Measurements from ENCODE around the gene CHD6. TPM values are rescaled to one million over a fixed set of nuclear protein-coding genes. Genes with fewer than 3 reads are reported as not detected.
A peak's percentile ranks its signal among the peaks of the same experiment; 100 is the strongest.

CHD6 gene
- total RNA-seq, 1 experiment from 2014 or later: 26.6 TPM

DNA sequence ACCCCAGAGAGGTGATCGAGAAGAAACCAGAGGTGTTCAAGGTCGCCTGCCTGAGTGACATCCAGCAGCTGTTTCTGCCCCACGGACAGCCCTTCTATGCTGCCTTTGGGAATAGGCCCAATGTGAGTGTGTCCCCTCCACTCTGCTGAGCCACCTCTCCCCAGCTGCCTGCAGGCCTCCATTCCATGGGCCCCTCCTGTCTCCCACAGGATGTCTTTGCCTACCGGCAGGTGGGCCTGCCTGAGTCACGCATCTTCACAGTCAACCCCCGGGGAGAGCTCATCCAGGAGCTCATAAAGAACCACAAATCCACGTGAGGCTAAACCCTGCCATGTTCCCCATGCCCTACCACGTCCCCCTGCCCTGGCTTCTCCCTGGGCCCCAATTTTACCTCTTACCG is 259.9 kb downstream of the CHD6 start (continued):
- no peak for TF ChIP-seq CEBPB (IDR thresholded peaks at IDR 0.05; ENCODE audit: low read depth)
- no peak for TF ChIP-seq ELF1 (IDR thresholded peaks at IDR 0.05; ENCODE audit: borderline replicate concordance, low read depth)
- no peak for TF ChIP-seq CBX3 (IDR thresholded peaks at IDR 0.05; ENCODE audit: low read depth)
- no peak for TF ChIP-seq ZFX (IDR thresholded peaks at IDR 0.05)

DNA sequence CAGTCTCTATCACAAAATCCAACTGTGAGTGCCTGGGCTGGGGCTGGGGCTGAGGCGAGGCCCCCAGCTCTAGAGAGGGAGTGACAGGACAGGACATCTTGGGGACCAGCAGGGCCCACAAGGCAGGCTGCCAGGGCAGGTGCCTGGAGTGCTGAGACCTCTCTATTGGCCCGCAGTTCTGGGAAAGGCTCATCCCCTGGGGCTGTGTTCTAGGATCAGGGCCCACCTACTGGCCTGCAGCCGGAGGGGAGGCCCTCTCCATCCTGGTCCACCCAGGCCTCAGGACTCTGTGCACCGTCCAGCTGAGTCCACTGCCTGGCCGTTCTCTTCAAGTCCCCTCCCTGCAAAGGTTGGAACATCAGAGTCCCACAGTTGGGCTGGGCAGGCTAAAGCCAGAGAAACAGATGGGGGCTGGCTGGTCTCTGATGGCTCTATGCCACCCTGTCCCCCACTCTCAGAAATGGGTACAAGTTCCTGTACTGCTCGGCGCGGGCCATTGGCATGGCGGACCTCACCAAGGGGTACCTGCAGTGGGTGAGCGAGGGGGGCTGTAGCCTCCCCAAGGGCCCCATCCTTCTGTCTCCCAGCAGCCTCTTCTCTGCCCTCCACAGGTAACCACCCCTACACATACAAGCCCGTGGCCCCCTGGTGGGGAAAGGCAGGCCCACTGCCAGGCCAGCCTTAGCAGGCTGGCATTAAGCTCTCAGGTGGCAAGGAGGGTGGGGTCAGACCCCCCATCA is 260.6 kb downstream of the CHD6 start:
- H3K4me2 ChIP-seq (ENCODE audit: low read length): no peak overlapping the region
- CTCF ChIA-PET: no interaction called here
- H3K27ac ChIP-seq (ENCODE audit: low read depth, low read length): no peak overlapping the region
- no TSS peak for BruUV-seq (replicated peaks)
- H3K9me3 ChIP-seq (ENCODE audit: control insufficient read depth in 1 of 2, insufficient read depth in 1 of 2, low read depth in 1 of 2, low read length in 2 of 2): no peaks in the 10 kb centered on the region
- H3K4me1 ChIP-seq (ENCODE audit: control insufficient read depth in 1 of 2, insufficient read depth in 2 of 2, low read length in 2 of 2): no peaks in the 10 kb centered on the region
- RAD21 ChIA-PET (ENCODE audit: low non-redundant PET in 1 of 2, low total read pairs in 2 of 2, uncharacterized antibody in 2 of 2, unreplicated experiment in 2 of 2): no interaction called here
- DNase-seq (ENCODE audit: low read depth, low spot score): no peak
- no peak overlapping the region for H2AFZ ChIP-seq (ENCODE audit: low read depth, low read length, poor library complexity, severe bottlenecking)
- no peaks in the 10 kb centered on the region for H3K9me2 ChIP-seq (ENCODE audit: insufficient read depth)
- TF ChIP-seq, protein P1, sequence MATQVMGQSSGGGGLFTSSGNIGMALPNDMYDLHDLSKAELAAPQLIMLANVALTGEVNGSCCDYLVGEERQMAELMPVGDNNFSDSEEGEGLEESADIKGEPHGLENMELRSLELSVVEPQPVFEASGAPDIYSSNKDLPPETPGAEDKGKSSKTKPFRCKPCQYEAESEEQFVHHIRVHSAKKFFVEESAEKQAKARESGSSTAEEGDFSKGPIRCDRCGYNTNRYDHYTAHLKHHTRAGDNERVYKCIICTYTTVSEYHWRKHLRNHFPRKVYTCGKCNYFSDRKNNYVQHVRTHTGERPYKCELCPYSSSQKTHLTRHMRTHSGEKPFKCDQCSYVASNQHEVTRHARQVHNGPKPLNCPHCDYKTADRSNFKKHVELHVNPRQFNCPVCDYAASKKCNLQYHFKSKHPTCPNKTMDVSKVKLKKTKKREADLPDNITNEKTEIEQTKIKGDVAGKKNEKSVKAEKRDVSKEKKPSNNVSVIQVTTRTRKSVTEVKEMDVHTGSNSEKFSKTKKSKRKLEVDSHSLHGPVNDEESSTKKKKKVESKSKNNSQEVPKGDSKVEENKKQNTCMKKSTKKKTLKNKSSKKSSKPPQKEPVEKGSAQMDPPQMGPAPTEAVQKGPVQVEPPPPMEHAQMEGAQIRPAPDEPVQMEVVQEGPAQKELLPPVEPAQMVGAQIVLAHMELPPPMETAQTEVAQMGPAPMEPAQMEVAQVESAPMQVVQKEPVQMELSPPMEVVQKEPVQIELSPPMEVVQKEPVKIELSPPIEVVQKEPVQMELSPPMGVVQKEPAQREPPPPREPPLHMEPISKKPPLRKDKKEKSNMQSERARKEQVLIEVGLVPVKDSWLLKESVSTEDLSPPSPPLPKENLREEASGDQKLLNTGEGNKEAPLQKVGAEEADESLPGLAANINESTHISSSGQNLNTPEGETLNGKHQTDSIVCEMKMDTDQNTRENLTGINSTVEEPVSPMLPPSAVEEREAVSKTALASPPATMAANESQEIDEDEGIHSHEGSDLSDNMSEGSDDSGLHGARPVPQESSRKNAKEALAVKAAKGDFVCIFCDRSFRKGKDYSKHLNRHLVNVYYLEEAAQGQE (IDR thresholded peaks at IDR 0.05; ENCODE audit: low read depth): no peak
- TF ChIP-seq, protein P2, sequence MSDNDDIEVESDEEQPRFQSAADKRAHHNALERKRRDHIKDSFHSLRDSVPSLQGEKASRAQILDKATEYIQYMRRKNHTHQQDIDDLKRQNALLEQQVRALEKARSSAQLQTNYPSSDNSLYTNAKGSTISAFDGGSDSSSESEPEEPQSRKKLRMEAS (IDR thresholded peaks at IDR 0.05): no peak
- no peak for TF ChIP-seq POLR2AphosphoS5 (IDR thresholded peaks at IDR 0.05; ENCODE audit: low read depth, low read length)
- TF ChIP-seq, protein P3, sequence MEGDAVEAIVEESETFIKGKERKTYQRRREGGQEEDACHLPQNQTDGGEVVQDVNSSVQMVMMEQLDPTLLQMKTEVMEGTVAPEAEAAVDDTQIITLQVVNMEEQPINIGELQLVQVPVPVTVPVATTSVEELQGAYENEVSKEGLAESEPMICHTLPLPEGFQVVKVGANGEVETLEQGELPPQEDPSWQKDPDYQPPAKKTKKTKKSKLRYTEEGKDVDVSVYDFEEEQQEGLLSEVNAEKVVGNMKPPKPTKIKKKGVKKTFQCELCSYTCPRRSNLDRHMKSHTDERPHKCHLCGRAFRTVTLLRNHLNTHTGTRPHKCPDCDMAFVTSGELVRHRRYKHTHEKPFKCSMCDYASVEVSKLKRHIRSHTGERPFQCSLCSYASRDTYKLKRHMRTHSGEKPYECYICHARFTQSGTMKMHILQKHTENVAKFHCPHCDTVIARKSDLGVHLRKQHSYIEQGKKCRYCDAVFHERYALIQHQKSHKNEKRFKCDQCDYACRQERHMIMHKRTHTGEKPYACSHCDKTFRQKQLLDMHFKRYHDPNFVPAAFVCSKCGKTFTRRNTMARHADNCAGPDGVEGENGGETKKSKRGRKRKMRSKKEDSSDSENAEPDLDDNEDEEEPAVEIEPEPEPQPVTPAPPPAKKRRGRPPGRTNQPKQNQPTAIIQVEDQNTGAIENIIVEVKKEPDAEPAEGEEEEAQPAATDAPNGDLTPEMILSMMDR (IDR thresholded peaks at IDR 0.05 in 2 of 3, conservative IDR thresholded peaks at IDR 0.05 in 1 of 3; ENCODE audit: borderline replicate concordance in 1 of 3, insufficient read depth in 1 of 3, low read depth in 2 of 3, low read length in 2 of 3): 0 out of 6 replicates have a peak, but pooled peaks of 1 of the 3 experiments have one; percentile 25
- TF ChIP-seq SRF (IDR thresholded peaks at IDR 0.05; ENCODE audit: low read depth): no peak
- H3K79me2 ChIP-seq (ENCODE audit: insufficient read depth, low read length): no peaks in the 10 kb centered on the region
- POLR2A ChIA-PET: no interaction called here
- no peak overlapping the region for H3K4me3 ChIP-seq (replicated peaks in 1 of 2; ENCODE audit: low read depth in 1 of 2, low read length in 2 of 2)
- no peaks in the 10 kb centered on the region for H3K27me3 ChIP-seq (ENCODE audit: insufficient read depth, low read length)
- H3K36me3 ChIP-seq (ENCODE audit: control insufficient read depth in 1 of 2, insufficient read depth in 2 of 2, low read length in 2 of 2): 0 out of 4 replicates have a peak, but pooled peaks cover 0 to 3% of the 10 kb centered on the region in 2 experiments
- H4K20me1 ChIP-seq (ENCODE audit: insufficient read depth): no peaks in the 10 kb centered on the region
- intact Hi-C loops (cut with micrococcal nuclease): no loop called here
- no peak overlapping the region for H3K9ac ChIP-seq (ENCODE audit: low read length)
- peak; percentile 49 for ATAC-seq

Measured in HCT116 (cell line).